ENCODE data around the gene USP35.
A peak's percentile ranks its signal among the peaks of the same experiment; 100 is the strongest.

USP35 gene

GRCh38 chr11:78196661-78197091 lies 8.0 kb downstream of the USP35 start:
- no peak for DNase-seq

- DNase-seq, result no peak
Observed at GRCh38 chr11:78197816-78198215, 9.1 kb downstream of the USP35 start.

- no peak for DNase-seq
Observed at GRCh38 chr11:78199015-78199652, 10.4 kb downstream of the USP35 start.

- no peak for DNase-seq
Observed at GRCh38 chr11:78199653-78200015, 10.9 kb downstream of the USP35 start.

GRCh38 chr11:78200061-78200460 lies 11.3 kb downstream of the USP35 start:
- DNase-seq, result no peak

- no peak for DNase-seq
Observed at GRCh38 chr11:78200553-78200952, 11.8 kb downstream of the USP35 start.

- DNase-seq, result no peak
Observed at GRCh38 chr11:78201096-78201818, 12.5 kb downstream of the USP35 start.

GRCh38 chr11:78202733-78203167 lies 14.0 kb downstream of the USP35 start:
- DNase-seq, result peak; percentile 21

GRCh38 chr11:78203184-78203583 lies 14.5 kb downstream of the USP35 start:
- no peak for DNase-seq

GRCh38 chr11:78205256-78205655 lies 16.5 kb downstream of the USP35 start:
- no peak for DNase-seq

GRCh38 chr11:78205691-78206090 lies 17.0 kb downstream of the USP35 start:
- DNase-seq, result no peak

GRCh38 chr11:78207532-78208256 lies 19.0 kb downstream of the USP35 start:
- DNase-seq, result no peak

GRCh38 chr11:78208257-78209165 lies 19.8 kb downstream of the USP35 start:
- no peak for DNase-seq

- no peak for DNase-seq
Observed at GRCh38 chr11:78209478-78209877, 20.8 kb downstream of the USP35 start.

GRCh38 chr11:78210000-78210608 lies 21.4 kb downstream of the USP35 start:
- no peak for DNase-seq

GRCh38 chr11:78211565-78211964 lies 22.8 kb downstream of the USP35 start:
- no peak for DNase-seq

GRCh38 chr11:78212586-78213371 lies 24.1 kb downstream of the USP35 start:
- no peak for DNase-seq

GRCh38 chr11:78213526-78214330 lies 25.0 kb downstream of the USP35 start:
- no peak for DNase-seq

GRCh38 chr11:78214331-78215194 lies 25.8 kb downstream of the USP35 start:
- DNase-seq, result no peak

GRCh38 chr11:78216021-78216420 lies 27.3 kb downstream of the USP35 start:
- no peak for DNase-seq

Measured in activated naive CD4-positive, alpha-beta T cell treated with anti-CD3 and anti-CD28 coated beads, Interleukin-2, amount 50 U/mL, for 16 hours (primary cell).